ENCODE data around the gene ASAP3.
"Not testable (repeated sequence)": the region's sequence is repeated elsewhere in the genome, so short reads cannot be mapped to it uniquely, and the experiment has no call there.

Gene ASAP3

DNA sequence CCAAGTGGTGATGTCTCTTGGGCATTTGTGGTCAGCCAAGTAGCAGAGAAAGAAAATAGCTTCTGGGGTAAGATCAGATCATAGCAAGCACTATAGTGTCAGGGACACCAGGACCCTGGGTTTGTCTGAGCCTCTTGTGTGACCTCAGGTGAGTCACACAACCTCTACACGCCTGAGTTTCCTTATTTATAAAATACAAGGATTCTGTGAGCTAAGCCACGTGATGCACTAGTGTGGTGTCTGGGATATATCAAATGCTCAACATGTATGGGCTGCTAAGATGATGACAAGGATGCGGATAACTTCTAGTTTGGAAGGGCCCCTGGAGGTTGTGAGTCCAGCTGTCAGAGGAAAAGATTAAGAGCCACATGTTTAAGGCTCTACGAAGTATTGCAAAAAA, 89.8 kb downstream of the ASAP3 start:
- no peak for FAIRE-seq

DNA sequence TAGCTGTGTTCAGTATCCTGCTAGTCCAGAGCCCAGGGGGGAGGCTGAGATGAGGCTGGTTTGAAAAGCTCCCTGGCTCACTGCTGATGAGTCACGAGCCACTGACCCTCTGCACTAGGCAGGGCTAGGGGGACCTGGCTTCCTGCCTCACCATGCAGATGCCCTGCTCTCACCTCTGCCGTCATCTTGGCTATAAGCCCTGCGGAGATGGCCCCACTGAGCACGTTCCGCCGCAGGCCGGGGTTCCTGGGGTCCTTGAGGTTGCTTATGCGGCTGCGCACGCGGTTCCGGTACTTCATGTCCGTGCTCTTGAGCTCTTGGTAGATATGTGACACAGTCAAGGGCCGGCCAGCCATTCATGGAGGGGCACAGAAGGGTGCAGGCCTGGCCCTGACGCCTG, 90.3 kb downstream of the ASAP3 start:
- FAIRE-seq: no peak

GRCh38 chr1:23392125-23392855, 91.7 kb downstream of the ASAP3 start:
- no peak for FAIRE-seq

- no peak for FAIRE-seq
These were observed 94.1 kb downstream of the ASAP3 start for GRCh38 chr1:23389837-23390321.

DNA sequence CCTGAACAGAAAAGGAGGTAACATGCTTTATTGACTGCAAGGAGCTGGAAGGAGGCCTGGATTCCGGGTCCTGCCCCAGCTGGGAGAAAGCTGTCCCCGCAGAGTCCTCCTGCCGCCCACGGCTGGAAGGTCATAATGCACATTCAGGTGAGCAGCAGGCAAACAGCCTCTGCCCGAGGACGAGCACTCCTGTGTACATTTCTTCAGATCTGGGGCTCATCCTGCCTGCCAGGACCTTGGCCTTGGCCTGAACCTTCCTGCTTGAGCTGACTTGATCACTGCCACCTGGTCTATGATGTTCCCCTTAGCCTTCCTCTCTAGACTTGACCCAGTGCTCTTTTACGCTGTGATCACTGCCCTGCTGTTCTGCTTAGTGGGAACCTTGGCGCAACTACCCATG, 96.5 kb downstream of the ASAP3 start:
- no peak for FAIRE-seq

GRCh38 chr1:23385119-23385621, 98.8 kb downstream of the ASAP3 start:
- no peak for FAIRE-seq

GRCh38 chr1:23384312-23385058, 99.5 kb downstream of the ASAP3 start:
- FAIRE-seq: no peak

DNA sequence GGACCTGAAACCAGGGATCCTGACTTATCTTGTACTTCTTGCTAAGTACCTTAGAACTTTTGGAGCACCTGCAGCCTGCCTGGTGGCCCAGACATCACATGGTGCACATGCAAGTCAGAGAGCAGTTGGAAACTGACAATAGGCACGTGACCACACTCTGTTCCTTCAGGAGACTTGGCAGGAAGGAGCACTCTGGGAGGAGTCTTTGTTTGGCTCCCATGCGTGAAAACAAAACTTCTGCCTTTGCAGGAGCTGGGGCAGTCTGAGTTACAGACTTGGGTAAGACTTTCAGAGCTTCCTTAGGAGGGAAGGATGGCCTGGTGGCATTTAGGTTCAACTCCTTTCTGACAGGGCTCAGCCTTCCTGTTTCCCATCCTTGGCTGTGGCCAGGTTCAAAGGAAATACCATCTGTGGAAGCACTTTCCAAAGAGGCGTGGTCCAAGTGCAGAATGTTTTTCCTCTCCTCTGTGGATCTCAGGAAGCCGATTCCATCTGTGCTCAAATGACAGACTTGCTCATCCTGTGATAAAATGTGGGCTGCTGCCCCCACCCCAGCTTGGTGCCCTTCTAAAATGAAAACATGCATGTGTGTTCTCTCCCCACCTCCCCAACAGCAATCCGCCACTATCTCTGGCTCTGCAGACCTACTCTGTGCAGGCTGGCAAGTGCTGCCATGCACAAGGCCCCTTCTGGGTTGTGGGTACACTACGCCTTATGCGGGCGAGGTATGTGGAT, 100.2 kb downstream of the ASAP3 start:
- FAIRE-seq: no peak

- FAIRE-seq: no peak
These were observed 102.6 kb downstream of the ASAP3 start for GRCh38 chr1:23381233-23381885.

GRCh38 chr1:23380719-23381118, 103.3 kb downstream of the ASAP3 start:
- no peak for FAIRE-seq

DNA sequence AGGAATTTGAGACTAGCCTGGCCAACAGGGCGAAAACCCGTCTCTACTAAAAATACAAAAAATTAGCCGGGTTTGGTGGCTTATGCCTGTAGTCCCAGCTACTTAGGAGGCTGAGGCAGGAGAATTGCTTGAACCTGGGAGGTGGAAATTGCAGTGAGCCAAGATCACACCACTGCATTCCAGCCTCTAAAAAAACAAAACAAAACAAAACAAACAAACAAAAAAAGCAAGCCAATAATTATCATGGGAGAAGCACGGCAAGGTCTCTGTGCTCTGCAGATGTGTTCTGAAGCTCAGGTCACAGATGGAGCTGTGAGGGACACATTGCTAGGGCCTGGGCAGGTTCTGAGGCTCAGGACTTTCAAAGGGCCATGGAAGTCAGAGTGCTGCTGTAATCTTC, 103.7 kb downstream of the ASAP3 start:
- FAIRE-seq: not testable (repeated sequence)

Measured in TTC549 (cell line).